Adipocyte (in vitro differentiated cells): ENCODE results near the gene IL17RA.
"Not testable (repeated sequence)": the region's sequence is repeated elsewhere in the genome, so short reads cannot be mapped to it uniquely, and the experiment has no call there.

Experiments used
- DNase-seq: peaks from one replicate; pipeline ENCODE4 v3.0.0-alpha.2; 2015; ENCODE audit warnings: low read depth
- H3K27me3 ChIP-seq: replicated peaks from 2 replicates; pipeline ENCODE4 v1.7.0; 2013; ENCODE audit warnings: mild to moderate bottlenecking, low read length, moderate library complexity; ENCODE audit not compliant: control insufficient read depth, insufficient read depth
- H3K36me3 ChIP-seq: 2 replicates; pipeline ENCODE4 v1.7.0; 2013; ENCODE audit warnings: low read length, mild to moderate bottlenecking, moderate library complexity; ENCODE audit not compliant: control insufficient read depth, insufficient read depth, severe bottlenecking
- H3K4me1 ChIP-seq: 2 replicates; pipeline ENCODE4 v1.7.0; 2013; ENCODE audit warnings: mild to moderate bottlenecking, low read length, moderate library complexity; ENCODE audit not compliant: control insufficient read depth, insufficient read depth
- H3K4me3 ChIP-seq: 2 replicates; pipeline ENCODE4 v1.7.0; 2013; ENCODE audit warnings: mild to moderate bottlenecking, low read length, moderate library complexity
- H3K9ac ChIP-seq: 2 replicates; pipeline ENCODE4 v1.7.0; 2013; ENCODE audit warnings: mild to moderate bottlenecking, low read length, moderate library complexity
- H3K9me3 ChIP-seq: 2 replicates; pipeline ENCODE4 v1.7.0; 2013; ENCODE audit warnings: mild to moderate bottlenecking, low read length, moderate library complexity; ENCODE audit not compliant: control insufficient read depth

IL17RA gene

GRCh38 chr22:17147458-17147857 is 62.7 kb downstream of the IL17RA start:
- H3K9me3 ChIP-seq = not testable (repeated sequence)

GRCh38 chr22:17149076-17149815 is 64.4 kb downstream of the IL17RA start:
- Histone ChIP-seq H3K4me3 (no peak overlapping the region), H3K4me1 (peaks cover 3% of the 10 kb centered on the region), H3K36me3 (peaks cover 13% of the 10 kb centered on the region), H3K9me3 (no peaks in the 10 kb centered on the region), H3K9ac (no peak overlapping the region), H3K27me3 (no peaks in the 10 kb centered on the region)
- DNase-seq = no peak

More at GRCh38 chr22:17147458-17147857, 62.7 kb downstream of the IL17RA start:
- H3K4me3 ChIP-seq, H3K9ac ChIP-seq, H3K27me3 ChIP-seq, H3K4me1 ChIP-seq, DNase-seq: not testable (repeated sequence)
- peaks cover 26% of the 10 kb centered on the region for H3K36me3 ChIP-seq

- DNase-seq = no peak
- Histone ChIP-seq H3K4me3 (no peak overlapping the region), H3K4me1 (peaks cover 5% of the 10 kb centered on the region), H3K9ac (no peak overlapping the region), H3K36me3 (peaks cover 6% of the 10 kb centered on the region), H3K9me3 (no peaks in the 10 kb centered on the region), H3K27me3 (no peaks in the 10 kb centered on the region)
Measured at GRCh38 chr22:17152340-17152739, 67.5 kb downstream of the IL17RA start.

GRCh38 chr22:17152971-17153370 is 68.2 kb downstream of the IL17RA start:
- no peak overlapping the region for H3K9ac ChIP-seq
- DNase-seq = no peak
- H3K27me3 ChIP-seq = no peaks in the 10 kb centered on the region
- no peaks in the 10 kb centered on the region for H3K36me3 ChIP-seq
- H3K9me3 ChIP-seq = no peaks in the 10 kb centered on the region
- H3K4me3 ChIP-seq = no peak overlapping the region
- H3K4me1 ChIP-seq = peaks cover 10% of the 10 kb centered on the region

- H3K4me3 ChIP-seq = no peak overlapping the region
- H3K4me1 ChIP-seq = peaks cover 23% of the 10 kb centered on the region
- no peak overlapping the region for H3K9ac ChIP-seq
- H3K27me3 ChIP-seq = no peaks in the 10 kb centered on the region
- no peaks in the 10 kb centered on the region for H3K9me3 ChIP-seq
- no peak for DNase-seq
- no peaks in the 10 kb centered on the region for H3K36me3 ChIP-seq
Measured at GRCh38 chr22:17155941-17156340, 71.1 kb downstream of the IL17RA start.

GRCh38 chr22:17157714-17158113 is 72.9 kb downstream of the IL17RA start:
- H3K4me3 ChIP-seq = peak overlapping the region; percentile 89
- DNase-seq = no peak
- peak overlapping the region; percentile 92 for H3K9ac ChIP-seq
- H3K27me3 ChIP-seq = no peaks in the 10 kb centered on the region
- H3K9me3 ChIP-seq = no peaks in the 10 kb centered on the region
- H3K36me3 ChIP-seq = no peaks in the 10 kb centered on the region
- peaks cover 20% of the 10 kb centered on the region for H3K4me1 ChIP-seq

GRCh38 chr22:17158176-17158567 is 73.4 kb downstream of the IL17RA start:
- H3K36me3 ChIP-seq = no peaks in the 10 kb centered on the region
- peak overlapping the region; percentile 89 for H3K4me3 ChIP-seq
- no peaks in the 10 kb centered on the region for H3K9me3 ChIP-seq
- peak overlapping the region; percentile 92 for H3K9ac ChIP-seq
- H3K27me3 ChIP-seq = no peaks in the 10 kb centered on the region
- no peak for DNase-seq
- peaks cover 20% of the 10 kb centered on the region for H3K4me1 ChIP-seq

GRCh38 chr22:17158568-17159503 is 74.0 kb downstream of the IL17RA start, which contains the start of gene HDHD5:
Gene HDHD5 (minus strand): TSS chr22:17159277. CDS start chr22:17159251, 26 bp downstream.
- H3K27me3 ChIP-seq = no peaks in the 10 kb centered on the region
- DNase-seq = peak; percentile 94
- peaks cover 20% of the 10 kb centered on the region for H3K4me1 ChIP-seq
- no peaks in the 10 kb centered on the region for H3K36me3 ChIP-seq
- peak within 1 kb of the TSS; percentile 92 for H3K9ac ChIP-seq
- peak within 1 kb of the TSS; percentile 89 for H3K4me3 ChIP-seq
- no peaks in the 10 kb centered on the region for H3K9me3 ChIP-seq

GRCh38 chr22:17159504-17159951 is 74.7 kb downstream of the IL17RA start:
- Histone ChIP-seq H3K4me1 (peaks cover 20% of the 10 kb centered on the region), H3K27me3 (no peaks in the 10 kb centered on the region), H3K36me3 (no peaks in the 10 kb centered on the region), H3K9ac (peak overlapping the region; percentile 92), H3K4me3 (peak overlapping the region; percentile 89), H3K9me3 (no peaks in the 10 kb centered on the region)
- DNase-seq = peak; percentile 35

GRCh38 chr22:17161991-17162390 is 77.2 kb downstream of the IL17RA start:
- Histone ChIP-seq H3K27me3 (no peaks in the 10 kb centered on the region), H3K4me3 (no peak overlapping the region), H3K9ac (no peak overlapping the region), H3K9me3 (no peaks in the 10 kb centered on the region), H3K36me3 (no peaks in the 10 kb centered on the region), H3K4me1 (peaks cover 20% of the 10 kb centered on the region)
- no peak for DNase-seq

- H3K36me3 ChIP-seq = no peaks in the 10 kb centered on the region
- peaks cover 19% of the 10 kb centered on the region for H3K4me1 ChIP-seq
- H3K27me3 ChIP-seq = no peaks in the 10 kb centered on the region
- no peak overlapping the region for H3K9ac ChIP-seq
- no peaks in the 10 kb centered on the region for H3K9me3 ChIP-seq
- H3K4me3 ChIP-seq = no peak overlapping the region
- no peak for DNase-seq
Measured at GRCh38 chr22:17162731-17163130, 77.9 kb downstream of the IL17RA start.
